Hepatocyte (in vitro differentiated cells): ENCODE results near the gene WDR31.

Experiments used
- EZH2 ChIP-seq: fragments of 200-600 bp; sonication (generic); IDR thresholded peaks from 2 replicates; pipeline ENCODE4 v1.6.1; 2016; ENCODE audit warnings: antibody characterized with exemption, mild to moderate bottlenecking, borderline replicate concordance
- EZH2phosphoT487 ChIP-seq: fragments of 200-600 bp; sonication (generic); IDR thresholded peaks from one replicate; pipeline ENCODE4 v1.6.1; 2018; ENCODE audit warnings: antibody characterized with exemption, mild to moderate bottlenecking, low read depth, moderate library complexity; ENCODE audit not compliant: unreplicated experiment, severe bottlenecking

GRCh38 chr9:113275157-113276131 lies 64.6 kb downstream of the WDR31 start, which contains the start of the genes CDC26 and PRPF4:
- TF ChIP-seq EZH2phosphoT487 (no peak), EZH2 (no peak)
